Measurements from ENCODE around the gene UNC5A. TPM values are rescaled to one million over a fixed set of nuclear protein-coding genes. Genes with fewer than 3 reads are reported as not detected.

UNC5A gene
- polyA plus RNA-seq, 1 of the 3 experiments (the other 2 are of a cell fraction) = 0.46 TPM

GRCh38 chr5:176884571-176884890 lies 74.2 kb downstream of the UNC5A start:
- CTCF ChIA-PET = interaction anchor here (1.2 to 4.1 kb wide), 5 partner anchors 15 to 227 kb away, joined by 3 to 19 read pairs (median 8); partner anchors contain the start of gene UNC5A
- H3K4me2 ChIP-seq = no peak overlapping the region

More at GRCh38 chr5:176884571-176884890, 74.2 kb downstream of the UNC5A start:
- Histone ChIP-seq H3K27me3 (ENCODE audit: insufficient read depth) (no peaks in the 10 kb centered on the region), H3K9me2 (no peaks in the 10 kb centered on the region), H3K4me3 (ENCODE audit: low read depth in 2 of 2, low read length in 1 of 2) (no peak overlapping the region), H4K20me1 (ENCODE audit: insufficient read depth) (no peaks in the 10 kb centered on the region), H3K27ac (ENCODE audit: low read depth in 2 of 2, low read length in 1 of 2) (peak overlapping the region in 1 of 2 experiments; percentile 93; a peak in 2 of 4 replicates), H3K36me3 (replicated peaks in 1 of 2; ENCODE audit: control insufficient read depth in 1 of 2, insufficient read depth in 2 of 2, low read length in 1 of 2) (no peaks in the 10 kb centered on the region), H3K4me1 (ENCODE audit: control insufficient read depth in 1 of 2, insufficient read depth in 2 of 2, low read depth in 1 of 2, low read length in 1 of 2) (peaks cover 0 to 32% of the 10 kb centered on the region in 2 experiments; a peak in 2 of 4 replicates), H3K9me3 (no peaks in the 10 kb centered on the region), H3F3A (replicated peaks; ENCODE audit: insufficient read depth) (no peaks in the 10 kb centered on the region), H3K79me2 (ENCODE audit: insufficient read depth) (no peaks in the 10 kb centered on the region), H3K9ac (no peak overlapping the region), H2AFZ (ENCODE audit: low read depth) (no peak overlapping the region)
- no peak for DNase-seq
- POLR2A ChIA-PET = interaction anchor here (1.2 to 1.8 kb wide), 3 partner anchors 10 to 49 kb away, joined by 3 to 6 read pairs (median 4); no protein-coding TSS in a partner anchor
- WGBS (ENCODE audit: low lambda C conversion rate) = 32% methylated on average over 4 of the region's 4 CpGs
- no peak for TF ChIP-seq JUND (IDR thresholded peaks at IDR 0.05)
- TF ChIP-seq REST (IDR thresholded peaks at IDR 0.05; ENCODE audit: low read depth, low read length) = no peak
- TF ChIP-seq CTCF (IDR thresholded peaks at IDR 0.05) = no peak
- TF ChIP-seq RFX5 (IDR thresholded peaks at IDR 0.05; ENCODE audit: low read length) = no peak
- no peak for TF ChIP-seq NFIC (IDR thresholded peaks at IDR 0.05; ENCODE audit: borderline replicate concordance)
- no peak for TF ChIP-seq TAF1 (IDR thresholded peaks at IDR 0.05; ENCODE audit: borderline replicate concordance, low read depth, low read length)
- TF ChIP-seq SIN3A (IDR thresholded peaks at IDR 0.05; ENCODE audit: borderline replicate concordance, low read depth, low read length) = no peak
